ENCODE measurements around the gene AGPAT1. TPM values are rescaled to one million over a fixed set of nuclear protein-coding genes. Genes with fewer than 3 reads are reported as not detected.
A peak's percentile ranks its signal among the peaks of the same experiment; 100 is the strongest.

Gene AGPAT1
- total and polyA plus RNA-seq, 2 experiments from 2014 or later, result 39.8 to 82.1 TPM

DNA sequence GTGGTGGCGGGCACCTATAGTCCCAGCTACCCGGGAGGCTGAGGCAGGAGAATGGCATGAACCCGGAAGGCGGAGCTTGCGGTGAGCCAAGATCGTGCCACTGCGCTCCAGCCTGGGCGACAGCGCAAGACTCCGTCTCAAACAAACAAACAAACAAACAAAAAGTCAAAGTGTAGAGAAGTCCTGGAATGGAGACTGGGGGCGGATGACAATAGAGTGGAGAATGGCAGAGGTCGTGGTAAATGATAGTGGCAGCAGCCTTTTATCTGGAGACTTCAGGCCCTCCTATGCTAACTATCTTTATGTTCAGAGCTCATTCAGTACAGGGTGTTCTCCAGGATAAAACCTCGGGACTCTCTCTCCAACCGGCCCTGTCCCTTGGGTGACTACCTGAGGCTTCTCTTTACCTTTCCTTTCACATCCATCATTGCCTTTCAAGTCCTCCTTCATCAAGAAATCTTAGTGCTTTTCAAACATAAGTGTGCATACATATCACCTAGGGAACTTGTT is 44.4 kb downstream of the AGPAT1 start (continued):
- TF ChIP-seq, protein P1, sequence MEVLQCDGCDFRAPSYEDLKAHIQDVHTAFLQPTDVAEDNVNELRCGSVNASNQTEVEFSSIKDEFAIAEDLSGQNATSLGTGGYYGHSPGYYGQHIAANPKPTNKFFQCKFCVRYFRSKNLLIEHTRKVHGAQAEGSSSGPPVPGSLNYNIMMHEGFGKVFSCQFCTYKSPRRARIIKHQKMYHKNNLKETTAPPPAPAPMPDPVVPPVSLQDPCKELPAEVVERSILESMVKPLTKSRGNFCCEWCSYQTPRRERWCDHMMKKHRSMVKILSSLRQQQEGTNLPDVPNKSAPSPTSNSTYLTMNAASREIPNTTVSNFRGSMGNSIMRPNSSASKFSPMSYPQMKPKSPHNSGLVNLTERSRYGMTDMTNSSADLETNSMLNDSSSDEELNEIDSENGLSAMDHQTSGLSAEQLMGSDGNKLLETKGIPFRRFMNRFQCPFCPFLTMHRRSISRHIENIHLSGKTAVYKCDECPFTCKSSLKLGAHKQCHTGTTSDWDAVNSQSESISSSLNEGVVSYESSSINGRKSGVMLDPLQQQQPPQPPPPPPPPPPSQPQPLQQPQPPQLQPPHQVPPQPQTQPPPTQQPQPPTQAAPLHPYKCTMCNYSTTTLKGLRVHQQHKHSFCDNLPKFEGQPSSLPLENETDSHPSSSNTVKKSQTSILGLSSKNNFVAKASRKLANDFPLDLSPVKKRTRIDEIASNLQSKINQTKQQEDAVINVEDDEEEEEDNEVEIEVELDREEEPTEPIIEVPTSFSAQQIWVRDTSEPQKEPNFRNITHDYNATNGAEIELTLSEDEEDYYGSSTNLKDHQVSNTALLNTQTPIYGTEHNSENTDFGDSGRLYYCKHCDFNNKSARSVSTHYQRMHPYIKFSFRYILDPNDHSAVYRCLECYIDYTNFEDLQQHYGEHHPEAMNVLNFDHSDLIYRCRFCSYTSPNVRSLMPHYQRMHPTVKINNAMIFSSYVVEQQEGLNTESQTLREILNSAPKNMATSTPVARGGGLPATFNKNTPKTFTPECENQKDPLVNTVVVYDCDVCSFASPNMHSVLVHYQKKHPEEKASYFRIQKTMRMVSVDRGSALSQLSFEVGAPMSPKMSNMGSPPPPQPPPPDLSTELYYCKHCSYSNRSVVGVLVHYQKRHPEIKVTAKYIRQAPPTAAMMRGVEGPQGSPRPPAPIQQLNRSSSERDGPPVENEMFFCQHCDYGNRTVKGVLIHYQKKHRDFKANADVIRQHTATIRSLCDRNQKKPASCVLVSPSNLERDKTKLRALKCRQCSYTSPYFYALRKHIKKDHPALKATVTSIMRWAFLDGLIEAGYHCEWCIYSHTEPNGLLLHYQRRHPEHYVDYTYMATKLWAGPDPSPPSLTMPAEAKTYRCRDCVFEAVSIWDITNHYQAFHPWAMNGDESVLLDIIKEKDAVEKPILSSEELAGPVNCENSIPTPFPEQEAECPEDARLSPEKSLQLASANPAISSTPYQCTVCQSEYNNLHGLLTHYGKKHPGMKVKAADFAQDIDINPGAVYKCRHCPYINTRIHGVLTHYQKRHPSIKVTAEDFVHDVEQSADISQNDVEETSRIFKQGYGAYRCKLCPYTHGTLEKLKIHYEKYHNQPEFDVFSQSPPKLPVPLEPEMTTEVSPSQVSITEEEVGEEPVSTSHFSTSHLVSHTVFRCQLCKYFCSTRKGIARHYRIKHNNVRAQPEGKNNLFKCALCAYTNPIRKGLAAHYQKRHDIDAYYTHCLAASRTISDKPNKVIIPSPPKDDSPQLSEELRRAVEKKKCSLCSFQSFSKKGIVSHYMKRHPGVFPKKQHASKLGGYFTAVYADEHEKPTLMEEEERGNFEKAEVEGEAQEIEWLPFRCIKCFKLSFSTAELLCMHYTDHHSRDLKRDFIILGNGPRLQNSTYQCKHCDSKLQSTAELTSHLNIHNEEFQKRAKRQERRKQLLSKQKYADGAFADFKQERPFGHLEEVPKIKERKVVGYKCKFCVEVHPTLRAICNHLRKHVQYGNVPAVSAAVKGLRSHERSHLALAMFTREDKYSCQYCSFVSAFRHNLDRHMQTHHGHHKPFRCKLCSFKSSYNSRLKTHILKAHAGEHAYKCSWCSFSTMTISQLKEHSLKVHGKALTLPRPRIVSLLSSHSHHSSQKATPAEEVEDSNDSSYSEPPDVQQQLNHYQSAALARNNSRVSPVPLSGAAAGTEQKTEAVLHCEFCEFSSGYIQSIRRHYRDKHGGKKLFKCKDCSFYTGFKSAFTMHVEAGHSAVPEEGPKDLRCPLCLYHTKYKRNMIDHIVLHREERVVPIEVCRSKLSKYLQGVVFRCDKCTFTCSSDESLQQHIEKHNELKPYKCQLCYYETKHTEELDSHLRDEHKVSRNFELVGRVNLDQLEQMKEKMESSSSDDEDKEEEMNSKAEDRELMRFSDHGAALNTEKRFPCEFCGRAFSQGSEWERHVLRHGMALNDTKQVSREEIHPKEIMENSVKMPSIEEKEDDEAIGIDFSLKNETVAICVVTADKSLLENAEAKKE (CRISPR knock-in tag; IDR thresholded peaks at IDR 0.05), result no peak
- TF ChIP-seq CREB1 (CRISPR knock-in tag; IDR thresholded peaks at IDR 0.05; ENCODE audit: low read depth), result no peak
- no peak for TF ChIP-seq ZNF114 (CRISPR knock-in tag; IDR thresholded peaks at IDR 0.05)

DNA sequence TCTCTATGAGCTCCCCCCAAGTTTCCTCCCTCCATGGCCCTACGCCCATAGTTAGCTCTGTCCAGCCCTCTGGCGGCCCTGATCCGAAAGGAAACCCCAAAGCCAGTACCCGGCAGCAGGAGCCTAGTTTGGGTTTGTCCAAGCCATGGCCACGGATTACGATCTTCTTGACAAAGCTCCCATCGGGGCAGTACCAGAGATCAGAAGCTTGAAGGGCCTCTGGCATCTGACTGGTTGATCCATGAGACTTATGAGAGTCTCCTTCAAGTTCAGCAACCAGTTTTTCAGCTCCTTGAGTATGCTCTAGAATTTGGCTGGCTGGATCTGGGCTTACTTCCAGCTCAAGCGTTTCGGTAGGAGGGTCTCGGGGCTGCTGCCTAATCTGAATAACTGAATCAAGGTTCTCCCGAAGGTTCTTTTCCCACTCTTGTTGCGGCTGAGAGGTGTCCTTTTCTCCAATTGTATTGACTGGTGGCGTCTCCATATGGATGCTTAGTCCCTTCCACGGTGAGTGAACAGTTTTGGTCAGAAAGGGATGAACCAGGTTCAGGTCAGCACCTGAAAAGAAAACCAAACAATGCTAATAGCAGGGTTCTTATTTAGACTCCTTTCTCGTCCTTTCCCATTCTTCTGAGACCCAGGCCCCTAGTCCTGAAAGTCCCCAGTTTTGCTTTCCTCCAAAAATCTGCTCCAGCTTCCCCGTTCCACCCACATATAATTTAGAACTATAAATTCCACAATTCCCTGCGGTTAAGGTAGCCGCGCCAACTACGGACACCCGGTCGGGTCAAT is 46.4 kb downstream of the AGPAT1 start:
- peaks cover 22% of the 10 kb centered on the region for H3K4me1 ChIP-seq (ENCODE audit: insufficient read depth)
- Mint-ChIP-seq H3K4me1 (peaks cover 23% of the 10 kb centered on the region), H3K27me3 (ENCODE audit: insufficient read depth, low read depth, poor library complexity) (peaks cover 13% of the 10 kb centered on the region), H3K4me3 (peak overlapping the region; percentile 90), H3K9me3 (no peaks in the 10 kb centered on the region), H3K27ac (peak overlapping the region; percentile 93), H3K36me3 (ENCODE audit: low read depth) (peaks cover 16% of the 10 kb centered on the region)
- H3K27me3 ChIP-seq (ENCODE audit: insufficient read depth), result no peaks in the 10 kb centered on the region
- 0 out of 2 replicates have a peak, but pooled peaks cover 5% of the 10 kb centered on the region for H4K20me1 ChIP-seq (replicated peaks; ENCODE audit: insufficient read depth)
- H3K9me2 ChIP-seq (ENCODE audit: insufficient read depth), result no peaks in the 10 kb centered on the region
- peak overlapping the region; percentile 62; the same call in 1 of the 2 replicates for H3K27ac ChIP-seq (ENCODE audit: low read depth)
- ATAC-seq, result no peak
- 0 out of 2 replicates have a peak, but pooled peaks cover 5% of the 10 kb centered on the region for H3K36me3 ChIP-seq (ENCODE audit: insufficient read depth)
- no peak for DNase-seq (ENCODE audit: low spot score)
- no peak for TF ChIP-seq ZNF114 (CRISPR knock-in tag; IDR thresholded peaks at IDR 0.05)
- no peak for TF ChIP-seq EZH2phosphoT487 (IDR thresholded peaks at IDR 0.05; ENCODE audit: unreplicated experiment)
- TF ChIP-seq POLR2AphosphoS5 (IDR thresholded peaks at IDR 0.05; ENCODE audit: low read depth), result no peak
- no peak for TF ChIP-seq NANOG (IDR thresholded peaks at IDR 0.05; ENCODE audit: borderline replicate concordance)
- TF ChIP-seq EZH2 (IDR thresholded peaks at IDR 0.05; ENCODE audit: low read depth, unreplicated experiment), result no peak
- H2AFZ ChIP-seq, result peak overlapping the region; percentile 53; the same call in 1 of the 2 replicates
- H3K79me2 ChIP-seq (replicated peaks; ENCODE audit: insufficient read depth), result peaks cover 20% of the 10 kb centered on the region
- peak overlapping the region; percentile 96 for H3K4me2 ChIP-seq
- H3F3A ChIP-seq (replicated peaks; ENCODE audit: low read depth), result peaks cover 10% of the 10 kb centered on the region; the same call in 1 of the 2 replicates
- peak overlapping the region; percentile 96 for H3K4me3 ChIP-seq

Data from GM23338 (cell line).